Adipose tissue (tissue), 3 donors: ENCODE results near the gene ACSBG1. TPM values are rescaled to one million over a fixed set of nuclear protein-coding genes. Genes with fewer than 3 reads are reported as not detected.

Experiments
- H3K27ac ChIP-seq: one replicate; pipeline ENCODE4 v1.5.1; 2013; ENCODE audit warnings: low read depth, low read length
- WGBS, 3 donors: extraction: QIAGEN DNeasy Blood & Tissue Kit; methylation state at CpG; one replicate each; pipeline ENCODE4 v1.1.7; 2013; 5-methylcytosine and 5-hydroxymethylcytosine counted together
- polyA plus RNA-seq, 3 donors: library from polyadenylated mRNA; stranded (reverse); fragments of 200-250 nt; gene quantifications; one replicate each; pipeline ENCODE4 v1.2.3, GENCODE V29; 2013
- donor health status: healthy with polysubstance abuse.
- donor health status: Bipolar disorder and iron deficiency.
- donor health status: healthy.

ACSBG1 gene
- polyA plus RNA-seq, 3 donors = 0.09 to 0.27 (median 0.11) TPM

- H3K27ac ChIP-seq = no peak overlapping the region
- 91 to 92% (median 92%) methylated on average over 10 of the region's 10 CpGs for WGBS, 3 donors
Measured at GRCh38 chr15:78192826-78193594, 41.4 kb downstream of the ACSBG1 start.

- WGBS, 3 donors = 91 to 92% (median 92%) methylated on average over 4 of the region's 4 CpGs
- no peak overlapping the region for H3K27ac ChIP-seq
Measured at GRCh38 chr15:78182821-78183220, 51.5 kb downstream of the ACSBG1 start.

- 89 to 93% (median 91%) methylated on average over 5 of the region's 5 CpGs for WGBS, 3 donors
Measured at GRCh38 chr15:78182336-78182700, 52.0 kb downstream of the ACSBG1 start.

GRCh38 chr15:78179906-78180305 lies 54.5 kb downstream of the ACSBG1 start:
- 79 to 90% (median 89%) methylated on average over 5 of the region's 5 CpGs for WGBS, 3 donors
- H3K27ac ChIP-seq = no peak overlapping the region

More at GRCh38 chr15:78182336-78182700, 52.0 kb downstream of the ACSBG1 start:
- no peak overlapping the region for H3K27ac ChIP-seq

- WGBS, 3 donors = 88 to 91% (median 89%) methylated on average over 12 of the region's 12 CpGs
- no peak overlapping the region for H3K27ac ChIP-seq
Measured at GRCh38 chr15:78179286-78179840, 55.0 kb downstream of the ACSBG1 start.

GRCh38 chr15:78178064-78178463 lies 56.3 kb downstream of the ACSBG1 start:
- 84 to 87% (median 86%) methylated on average over 6 of the region's 6 CpGs for WGBS, 3 donors
- no peak overlapping the region for H3K27ac ChIP-seq

- no peak overlapping the region for H3K27ac ChIP-seq
- 24 to 35% (median 32%) methylated on average over 12 of the region's 12 CpGs for WGBS, 3 donors
Measured at GRCh38 chr15:78177447-78177873, 56.9 kb downstream of the ACSBG1 start.

- H3K27ac ChIP-seq = no peak overlapping the region
- WGBS, 3 donors = 17 to 53% (median 47%) methylated on average over 2 of the region's 2 CpGs
Measured at GRCh38 chr15:78175330-78175729, 59.0 kb downstream of the ACSBG1 start.

GRCh38 chr15:78174401-78174800 lies 60.0 kb downstream of the ACSBG1 start:
- H3K27ac ChIP-seq = no peak overlapping the region
- WGBS, 3 donors = 51 to 85% (median 66%) methylated on average over 9 of the region's 9 CpGs

- H3K27ac ChIP-seq = no peak overlapping the region
- 95 to 98% (median 98%) methylated on average over 9 of the region's 9 CpGs for WGBS, 3 donors
Measured at GRCh38 chr15:78171864-78172472, 62.4 kb downstream of the ACSBG1 start.

GRCh38 chr15:78170848-78171773 lies 63.3 kb downstream of the ACSBG1 start:
- WGBS, 3 donors = 84 to 87% (median 85%) methylated on average over 17 of the region's 17 CpGs
- no peak overlapping the region for H3K27ac ChIP-seq

GRCh38 chr15:78168608-78169007 lies 65.8 kb downstream of the ACSBG1 start:
- no peak overlapping the region for H3K27ac ChIP-seq
- 75 to 85% (median 76%) methylated on average over 5 of the region's 5 CpGs for WGBS, 3 donors

- WGBS, 3 donors = 87 to 89% (median 88%) methylated on average over 10 of the region's 10 CpGs
- no peak overlapping the region for H3K27ac ChIP-seq
Measured at GRCh38 chr15:78167227-78167888, 67.0 kb downstream of the ACSBG1 start.

- H3K27ac ChIP-seq = no peak overlapping the region
- 88 to 97% (median 94%) methylated on average over 2 of the region's 2 CpGs for WGBS, 3 donors
Measured at GRCh38 chr15:78164010-78164409, 70.4 kb downstream of the ACSBG1 start.

GRCh38 chr15:78162038-78162437 lies 72.3 kb downstream of the ACSBG1 start:
- WGBS, 3 donors = 86 to 94% (median 89%) methylated on average over 13 of the region's 13 CpGs
- H3K27ac ChIP-seq = no peak overlapping the region

GRCh38 chr15:78159395-78159794 lies 75.0 kb downstream of the ACSBG1 start:
- whole genome bisulfite sequencing, 3 donors = 93 to 100% (median 93%) methylated on average over 3 of the region's 3 CpGs
- H3K27ac ChIP-seq = no peak overlapping the region

GRCh38 chr15:78157203-78157602 lies 77.2 kb downstream of the ACSBG1 start:
- WGBS, 3 donors = 25 to 46% (median 35%) methylated on average over 2 of the region's 2 CpGs
- no peak overlapping the region for H3K27ac ChIP-seq

GRCh38 chr15:78156653-78157052 lies 77.7 kb downstream of the ACSBG1 start:
- WGBS, 3 donors = 81 to 83% (median 82%) methylated on average over 1 of the region's 1 CpG
- H3K27ac ChIP-seq = no peak overlapping the region
